PC-9 (cell line): ENCODE data around the gene EPHA3. TPM values are rescaled to one million over a fixed set of nuclear protein-coding genes. Genes with fewer than 3 reads are reported as not detected.

Experiments used
- BruUV-seq: library from RNA; stranded (reverse); fragments of 400-500 nt; replicated peaks from 2 replicates; lab custom pipeline; 2021; lab: Mats Ljungman, UMichigan
- CTCF ChIA-PET: fragments of 300-600 bp; sonication (Branson Sonifier 250); formaldehyde crosslinking; loops from one replicate; lab custom pipeline; 2022; ENCODE audit warnings: antibody characterized with exemption; lab: Charles Lee
- POLR2A ChIA-PET: fragments of 300-600 bp; sonication (Branson Sonifier 250); formaldehyde crosslinking; loops from one replicate; lab custom pipeline; 2022; ENCODE audit warnings: antibody characterized with exemption; ENCODE audit not compliant: unreplicated experiment; lab: Charles Lee
- DNase-seq, 2 experiments: peaks; one replicate each; pipeline versions ENCODE4 v3.0.0 to v3.0.0-alpha.2; 2015 to 2022; ENCODE audit warnings: mixed read lengths in 1 of 2
- H2AFZ ChIP-seq: fragments of 200-600 bp; sonication (generic); 2 replicates; pipeline ENCODE4 v1.8.1; 2017; ENCODE audit warnings: antibody characterized with exemption
- H3F3A ChIP-seq: fragments of 200-600 bp; sonication (generic); 2 replicates; pipeline ENCODE4 v1.8.1; 2017; ENCODE audit warnings: antibody characterized with exemption, mild to moderate bottlenecking, low read depth; ENCODE audit not compliant: insufficient read depth
- H3K27ac ChIP-seq: fragments of 200-600 bp; sonication (generic); 2 replicates; pipeline ENCODE4 v1.6.1; 2016; ENCODE audit warnings: mixed run types
- H3K27me3 ChIP-seq: fragments of 200-600 bp; sonication (generic); 2 replicates; pipeline ENCODE4 v1.6.1; 2016; ENCODE audit warnings: low read depth, mixed run types; ENCODE audit not compliant: insufficient read depth
- H3K36me3 ChIP-seq: fragments of 200-600 bp; sonication (generic); 2 replicates; pipeline ENCODE4 v1.6.1; 2016; ENCODE audit warnings: low read depth, mixed run types
- H3K4me1 ChIP-seq: fragments of 200-600 bp; sonication (generic); replicated peaks from 2 replicates; pipeline ENCODE4 v1.6.1; 2016; ENCODE audit warnings: mixed run types; ENCODE audit not compliant: insufficient read depth
- H3K4me2 ChIP-seq: fragments of 200-600 bp; sonication (generic); 2 replicates; pipeline ENCODE4 v1.6.1; 2017; ENCODE audit warnings: mixed run types
- H3K4me3 ChIP-seq: fragments of 200-600 bp; sonication (generic); 2 replicates; pipeline ENCODE4 v1.6.1; 2016; ENCODE audit warnings: mixed run types
- H3K79me2 ChIP-seq: fragments of 200-600 bp; sonication (generic); 2 replicates; pipeline ENCODE4 v1.6.1; 2017; ENCODE audit warnings: low read depth, mixed run types
- H3K9me2 ChIP-seq: fragments of 200-600 bp; sonication (generic); 2 replicates; pipeline ENCODE4 v1.8.1; 2017; ENCODE audit warnings: mild to moderate bottlenecking; ENCODE audit not compliant: insufficient read depth
- H3K9me3 ChIP-seq: fragments of 200-600 bp; sonication (generic); 2 replicates; pipeline ENCODE4 v1.8.1; 2016; ENCODE audit warnings: low read depth; ENCODE audit not compliant: insufficient read depth
- H4K20me1 ChIP-seq: fragments of 200-600 bp; sonication (generic); 2 replicates; pipeline ENCODE4 v1.8.1; 2017; ENCODE audit not compliant: insufficient read depth
- CTCF ChIP-seq: fragments of 200-600 bp; sonication (generic); conservative IDR thresholded peaks from 2 replicates; pipeline ENCODE4 v1.6.1; 2017; ENCODE audit warnings: mixed run types, antibody characterized with exemption, mild to moderate bottlenecking, moderate library complexity
- EZH2 ChIP-seq: fragments of 200-600 bp; sonication (generic); IDR thresholded peaks from 2 replicates; pipeline ENCODE4 v1.8.0; 2017; ENCODE audit warnings: antibody characterized with exemption, low read depth
- intact Hi-C: fragments of 100-400 bp; cut with micrococcal nuclease; formaldehyde crosslinking; loops from one replicate; pipeline ENCODE4 v1.10.0; 2022; ENCODE audit not compliant: unreplicated experiment
- total RNA-seq: library from RNA; stranded (reverse); gene quantifications from 2 replicates; pipeline ENCODE4 v1.2.3, GENCODE V29; 2021

The EPHA3 gene
- total RNA-seq, 1 experiment from 2014 or later: not detected

- POLR2A ChIA-PET: no interaction called here
- intact Hi-C loops: no loop called here
- CTCF ChIA-PET: no interaction called here
Observed at GRCh38 chr3:89116476-89116875, 9.1 kb downstream of the EPHA3 start.

GRCh38 chr3:89138048-89138447 is 30.6 kb downstream of the EPHA3 start:
- Histone ChIP-seq H3K4me2 (no peak overlapping the region), H3K27ac (no peak overlapping the region), H3K27me3 (no peaks in the 10 kb centered on the region), H3K9me3 (no peaks in the 10 kb centered on the region), H3K9me2 (no peaks in the 10 kb centered on the region), H3K4me3 (no peak overlapping the region), H2AFZ (no peak overlapping the region), H4K20me1 (no peaks in the 10 kb centered on the region), H3K4me1 (no peaks in the 10 kb centered on the region), H3K79me2 (no peaks in the 10 kb centered on the region), H3F3A (no peaks in the 10 kb centered on the region), H3K36me3 (no peaks in the 10 kb centered on the region)
- ChIA-PET POLR2A (no interaction called here), CTCF (no interaction called here)
- no TSS peak for BruUV-seq
- TF ChIP-seq CTCF (no peak), EZH2 (no peak)
- intact Hi-C loops: no loop called here
- DNase-seq: no peak

More at GRCh38 chr3:89116476-89116875, 9.1 kb downstream of the EPHA3 start:
- no peak overlapping the region for H3K4me3 ChIP-seq
- no peaks in the 10 kb centered on the region for H4K20me1 ChIP-seq
- no peaks in the 10 kb centered on the region for H3F3A ChIP-seq
- DNase-seq: no peak
- no peak overlapping the region for H3K27ac ChIP-seq
- no peaks in the 10 kb centered on the region for H3K9me3 ChIP-seq
- H3K4me2 ChIP-seq: no peak overlapping the region
- no peak for TF ChIP-seq EZH2
- no peak for TF ChIP-seq CTCF
- H3K9me2 ChIP-seq: no peaks in the 10 kb centered on the region
- H3K27me3 ChIP-seq: no peaks in the 10 kb centered on the region
- BruUV-seq: no TSS peak
- H2AFZ ChIP-seq: no peak overlapping the region
- H3K36me3 ChIP-seq: no peaks in the 10 kb centered on the region
- H3K79me2 ChIP-seq: no peaks in the 10 kb centered on the region
- no peaks in the 10 kb centered on the region for H3K4me1 ChIP-seq

- H2AFZ ChIP-seq: no peak overlapping the region
- H3F3A ChIP-seq: no peaks in the 10 kb centered on the region
- no peaks in the 10 kb centered on the region for H4K20me1 ChIP-seq
- no peaks in the 10 kb centered on the region for H3K27me3 ChIP-seq
- no peak overlapping the region for H3K4me2 ChIP-seq
- H3K79me2 ChIP-seq: no peaks in the 10 kb centered on the region
- BruUV-seq: no TSS peak
- intact Hi-C loops: no loop called here
- no peaks in the 10 kb centered on the region for H3K9me3 ChIP-seq
- ChIA-PET POLR2A (no interaction called here), CTCF (no interaction called here)
- TF ChIP-seq EZH2: no peak
- no peak for TF ChIP-seq CTCF
- H3K9me2 ChIP-seq: no peaks in the 10 kb centered on the region
- no peak overlapping the region for H3K27ac ChIP-seq
- H3K36me3 ChIP-seq: no peaks in the 10 kb centered on the region
- DNase-seq: no peak
- H3K4me3 ChIP-seq: no peak overlapping the region
- H3K4me1 ChIP-seq: no peaks in the 10 kb centered on the region
Observed at GRCh38 chr3:89139870-89140269, 32.4 kb downstream of the EPHA3 start.
